CD14-positive monocyte (primary cell): ENCODE results near the gene TMEM92. TPM values are rescaled to one million over a fixed set of nuclear protein-coding genes. Genes with fewer than 3 reads are reported as not detected.

Experiments
- DNase-seq, 3 donors: peaks; one replicate each; pipeline ENCODE4 v3.0.0-alpha.2; 2011 to 2022
- H2AFZ ChIP-seq: 2 replicates; pipeline ENCODE4 v1.6.0; 2012; ENCODE audit warnings: mild to moderate bottlenecking, low read depth, low read length, inconsistent platforms; ENCODE audit not compliant: insufficient read depth, poor library complexity, severe bottlenecking
- H3K27ac ChIP-seq, 2 donors: 1 replicate in 1 of 2; 2 replicates in 1 of 2; pipeline ENCODE4 v1.5.1; 2012 to 2013; ENCODE audit warnings: low read length in 2 of 2, control low read depth in 1 of 2, inconsistent platforms in 1 of 2, low read depth in 1 of 2, mild to moderate bottlenecking in 1 of 2
- H3K27me3 ChIP-seq, 2 donors: one replicate each; pipeline versions ENCODE4 v1.6.0 to v1.6.1; 2011 to 2013; ENCODE audit warnings: low read length in 2 of 2; ENCODE audit not compliant: control insufficient read depth in 2 of 2, insufficient read depth in 2 of 2
- H3K36me3 ChIP-seq, 2 donors: replicated peaks in 1 of 2; 1 replicate in 1 of 2; 2 replicates in 1 of 2; pipeline versions ENCODE4 v1.5.1 to v1.6.1; 2012 to 2013; ENCODE audit warnings: low read length in 2 of 2, control low read depth in 1 of 2, inconsistent platforms in 1 of 2, mild to moderate bottlenecking in 1 of 2; ENCODE audit not compliant: insufficient read depth in 2 of 2, control insufficient read depth in 1 of 2
- H3K4me1 ChIP-seq, 2 donors: 1 replicate in 1 of 2; 2 replicates in 1 of 2; pipeline versions ENCODE4 v1.5.1 to v1.6.1; 2012 to 2013; ENCODE audit warnings: low read length in 2 of 2, control low read depth in 1 of 2, inconsistent platforms in 1 of 2, mild to moderate bottlenecking in 1 of 2, moderate library complexity in 1 of 2; ENCODE audit not compliant: insufficient read depth in 2 of 2, control insufficient read depth in 1 of 2
- H3K4me2 ChIP-seq: replicated peaks from 2 replicates; pipeline ENCODE3; 2012; ENCODE audit warnings: low read length, moderate library complexity, mild to moderate bottlenecking; ENCODE audit not compliant: poor library complexity, severe bottlenecking; ENCODE audit errors: extremely low read depth
- H3K4me3 ChIP-seq, 3 experiments: fragments of 200-600 bp in 1 of 3; sonication (generic) in 1 of 3; replicated peaks in 1 of 3; 1 replicate in 2 of 3; 2 replicates in 1 of 3; pipeline ENCODE4 v1.5.1; 2011 to 2013; ENCODE audit warnings: low read length in 3 of 3, mild to moderate bottlenecking in 3 of 3, control low read depth in 2 of 3, low read depth in 2 of 3, inconsistent platforms in 1 of 3, moderate library complexity in 1 of 3
- H3K79me2 ChIP-seq: 2 replicates; pipeline ENCODE4 v1.6.0; 2012; ENCODE audit warnings: mild to moderate bottlenecking, control low read depth, inconsistent platforms, low read length, moderate library complexity; ENCODE audit not compliant: insufficient read depth
- H3K9ac ChIP-seq: 2 replicates; pipeline ENCODE4 v1.6.0; 2017; ENCODE audit warnings: low read length, mild to moderate bottlenecking; ENCODE audit not compliant: insufficient read depth, poor library complexity, severe bottlenecking
- H3K9me3 ChIP-seq, 2 donors: replicated peaks in 1 of 2; 1 replicate in 1 of 2; 2 replicates in 1 of 2; pipeline versions ENCODE4 v1.5.1 to v1.6.1; 2012 to 2013; ENCODE audit warnings: low read length in 2 of 2, control low read depth in 1 of 2; ENCODE audit not compliant: control insufficient read depth in 1 of 2, insufficient read depth in 1 of 2
- H4K20me1 ChIP-seq: 2 replicates; pipeline ENCODE4 v1.6.0; 2012; ENCODE audit warnings: mild to moderate bottlenecking, low read length, control low read depth, moderate library complexity; ENCODE audit not compliant: insufficient read depth
- H3K27ac Mint-ChIP-seq, 7 donors: one replicate each; pipeline ENCODE4 v1.8.0; 2020; ENCODE audit warnings: mild to moderate bottlenecking in 7 of 7, mixed read lengths in 7 of 7, moderate library complexity in 6 of 7, inconsistent platforms in 2 of 7
- H3K27me3 Mint-ChIP-seq, 3 donors: one replicate each; pipeline ENCODE4 v1.8.0; 2021 to 2022; ENCODE audit warnings: low read depth in 3 of 3, mild to moderate bottlenecking in 3 of 3, mixed read lengths in 3 of 3, moderate library complexity in 3 of 3, inconsistent platforms in 1 of 3
- H3K36me3 Mint-ChIP-seq, 2 donors: one replicate each; pipeline ENCODE4 v1.8.0; 2020; ENCODE audit warnings: mixed read lengths in 2 of 2, inconsistent platforms in 1 of 2, mild to moderate bottlenecking in 1 of 2
- H3K4me1 Mint-ChIP-seq: one replicate; pipeline ENCODE4 v1.8.0; 2020; ENCODE audit warnings: mild to moderate bottlenecking, mixed read lengths
- H3K4me3 Mint-ChIP-seq, 2 donors: one replicate each; pipeline ENCODE4 v1.8.0; 2020; ENCODE audit warnings: mild to moderate bottlenecking in 2 of 2, mixed read lengths in 2 of 2, moderate library complexity in 1 of 2
- H3K9me3 Mint-ChIP-seq, 7 donors: one replicate each; pipeline ENCODE4 v1.8.0; 2020 to 2022; ENCODE audit warnings: mixed read lengths in 7 of 7, mild to moderate bottlenecking in 6 of 7, moderate library complexity in 6 of 7, inconsistent platforms in 2 of 7
- WGBS: methylation state at CpG from one replicate; pipeline ENCODE4 v1.1.5; 2013; ENCODE audit warnings: missing lambda C conversion rate; ENCODE audit not compliant: insufficient coverage; 5-methylcytosine and 5-hydroxymethylcytosine counted together
- intact Hi-C, 2 donors: fragments of 100-400 bp; cut with micrococcal nuclease; formaldehyde crosslinking; loops; one replicate each; pipeline versions ENCODE4 v1.15.0 to v1.15.1; 2023
- polyA plus RNA-seq, 3 donors: library from polyadenylated mRNA; depleted of rRNA in 1 of 3; unstranded in 2 of 3; stranded (reverse) in 1 of 3; fragments of 300-500 nt in 2 of 3; fragments of >200 nt in 1 of 3; fragmentation: Illumina TruSeq in 2 of 3; gene quantifications; 1 replicate in 2 of 3; 2 replicates in 1 of 3; pipeline ENCODE4 v1.2.3, GENCODE V29; 2012 to 2021
- TF ChIP-seq, protein P1 (sequence below): fragments of 200-600 bp; IDR thresholded peaks from one replicate; pipeline ENCODE4 v1.8.0; 2022; ENCODE audit warnings: antibody characterized with exemption, mild to moderate bottlenecking

TMEM92 gene
- polyA plus RNA-seq, 3 donors = not detected

DNA sequence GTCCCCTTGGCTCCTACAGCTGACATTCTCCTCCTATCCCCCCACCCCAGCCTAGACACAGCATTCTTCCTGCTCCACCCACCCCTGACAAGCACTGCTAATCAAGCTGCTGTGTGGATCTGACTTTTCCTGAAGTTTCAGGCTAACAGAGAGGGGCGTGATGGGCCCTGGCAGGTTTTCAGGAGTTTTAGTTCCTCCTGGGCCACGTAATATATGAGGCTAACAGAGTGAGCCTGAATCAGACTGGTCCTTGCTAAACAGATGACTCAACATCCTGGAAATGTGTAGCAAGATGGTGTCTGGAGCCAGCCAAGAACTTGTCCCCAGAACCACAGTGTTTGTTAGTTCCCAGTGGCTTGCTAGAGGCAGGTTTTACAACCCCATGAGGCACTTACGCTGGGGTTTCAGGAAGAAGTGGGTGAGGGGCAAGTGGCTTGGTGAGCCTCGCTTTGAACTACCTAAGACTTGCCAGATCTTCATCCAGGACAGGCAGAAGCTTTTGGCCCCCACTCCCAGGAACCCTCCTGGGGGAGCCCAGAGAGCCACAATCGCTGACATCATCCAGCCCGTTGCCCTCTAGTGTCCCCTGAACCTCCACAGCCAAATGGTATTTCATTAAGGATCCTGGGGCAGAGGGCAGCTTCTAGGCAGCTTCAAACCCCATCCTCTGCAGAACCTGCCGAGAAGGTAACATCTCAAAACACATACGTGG, 15.9 kb downstream of the TMEM92 start:
- DNase-seq = peak; percentile 93 to 99 (median 98)
- H3K27ac Mint-ChIP-seq = peak overlapping the region; percentile 93 to 98 (median 96)
- Histone ChIP-seq H3K27ac (peak overlapping the region; percentile 90 to 95), H3K9me3 (no peaks in the 10 kb centered on the region), H3K36me3 (no peaks in the 10 kb centered on the region), H3K4me2 (peak overlapping the region; percentile 57), H2AFZ (peak overlapping the region; percentile 67), H4K20me1 (no peaks in the 10 kb centered on the region), H3K9ac (peak overlapping the region; percentile 57), H3K27me3 (no peaks in the 10 kb centered on the region), H3K4me3 (peak overlapping the region in 1 of 3 experiments; percentile 56), H3K4me1 (peaks cover 49 to 50% of the 10 kb centered on the region in 2 donors), H3K79me2 (peaks cover 11% of the 10 kb centered on the region)
- peaks cover 50% of the 10 kb centered on the region for H3K4me1 Mint-ChIP-seq
- 24% methylated on average over 6 of the region's 8 CpGs for WGBS
- intact Hi-C loops = no loop called here
- peak overlapping the region; percentile 64 to 67 for H3K4me3 Mint-ChIP-seq
- no peaks in the 10 kb centered on the region for H3K36me3 Mint-ChIP-seq
- H3K27me3 Mint-ChIP-seq = peaks cover 0 to 3% (median 1%) of the 10 kb centered on the region in 3 donors
- H3K9me3 Mint-ChIP-seq = no peaks in the 10 kb centered on the region
- TF ChIP-seq, protein P1, sequence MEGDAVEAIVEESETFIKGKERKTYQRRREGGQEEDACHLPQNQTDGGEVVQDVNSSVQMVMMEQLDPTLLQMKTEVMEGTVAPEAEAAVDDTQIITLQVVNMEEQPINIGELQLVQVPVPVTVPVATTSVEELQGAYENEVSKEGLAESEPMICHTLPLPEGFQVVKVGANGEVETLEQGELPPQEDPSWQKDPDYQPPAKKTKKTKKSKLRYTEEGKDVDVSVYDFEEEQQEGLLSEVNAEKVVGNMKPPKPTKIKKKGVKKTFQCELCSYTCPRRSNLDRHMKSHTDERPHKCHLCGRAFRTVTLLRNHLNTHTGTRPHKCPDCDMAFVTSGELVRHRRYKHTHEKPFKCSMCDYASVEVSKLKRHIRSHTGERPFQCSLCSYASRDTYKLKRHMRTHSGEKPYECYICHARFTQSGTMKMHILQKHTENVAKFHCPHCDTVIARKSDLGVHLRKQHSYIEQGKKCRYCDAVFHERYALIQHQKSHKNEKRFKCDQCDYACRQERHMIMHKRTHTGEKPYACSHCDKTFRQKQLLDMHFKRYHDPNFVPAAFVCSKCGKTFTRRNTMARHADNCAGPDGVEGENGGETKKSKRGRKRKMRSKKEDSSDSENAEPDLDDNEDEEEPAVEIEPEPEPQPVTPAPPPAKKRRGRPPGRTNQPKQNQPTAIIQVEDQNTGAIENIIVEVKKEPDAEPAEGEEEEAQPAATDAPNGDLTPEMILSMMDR = no peak

DNA sequence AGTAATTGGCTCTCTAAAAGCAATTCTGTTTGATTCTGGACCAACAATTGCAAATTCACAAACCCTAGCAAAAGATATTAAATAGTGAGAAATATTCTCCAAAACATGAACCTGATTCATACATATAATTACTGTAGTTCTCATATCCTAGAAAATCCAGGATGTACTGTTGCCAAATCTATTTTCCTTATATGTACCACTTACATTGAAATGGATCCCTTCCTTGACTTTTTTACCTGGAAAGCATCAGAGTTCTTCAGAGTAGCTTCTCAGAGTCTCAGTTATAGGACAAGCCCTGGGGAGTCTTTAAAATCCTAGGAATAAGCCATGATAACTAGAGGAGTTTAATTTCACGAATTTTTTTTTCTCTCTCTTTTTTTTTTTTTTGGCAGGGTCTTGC, 16.7 kb downstream of the TMEM92 start:
- Histone ChIP-seq H3K9ac (peak overlapping the region; percentile 57), H3K9me3 (no peaks in the 10 kb centered on the region), H3K27me3 (no peaks in the 10 kb centered on the region), H3K4me2 (peak overlapping the region; percentile 57), H3K27ac (peak overlapping the region; percentile 90 to 95), H3K79me2 (peaks cover 11% of the 10 kb centered on the region), H3K36me3 (no peaks in the 10 kb centered on the region), H3K4me1 (peaks cover 49 to 50% of the 10 kb centered on the region in 2 donors), H4K20me1 (no peaks in the 10 kb centered on the region), H2AFZ (no peak overlapping the region), H3K4me3 (peak overlapping the region in 1 of 3 experiments; percentile 40)
- Mint-ChIP-seq H3K36me3 (no peaks in the 10 kb centered on the region), H3K27ac (peak overlapping the region; percentile 93 to 98 (median 96)), H3K4me1 (peaks cover 46% of the 10 kb centered on the region), H3K4me3 (peak overlapping the region in 1 of 2 donors; percentile 67), H3K27me3 (peaks cover 0 to 3% (median 1%) of the 10 kb centered on the region in 3 donors), H3K9me3 (no peaks in the 10 kb centered on the region)
- no CpG with 5 or more reads among the region's 1 CpG for WGBS
- intact Hi-C loops = no loop called here
- DNase-seq = no peak
- TF ChIP-seq, protein P1 = no peak
